GM19455 (cell line): ENCODE results near the gene CCM2.

Experiments
- ATAC-seq: cut with Tn5 transposase; IDR thresholded peaks from one replicate; pipeline ENCODE4 v1.9.1; 2021; ENCODE audit not compliant: unreplicated experiment

The CCM2 gene

DNA sequence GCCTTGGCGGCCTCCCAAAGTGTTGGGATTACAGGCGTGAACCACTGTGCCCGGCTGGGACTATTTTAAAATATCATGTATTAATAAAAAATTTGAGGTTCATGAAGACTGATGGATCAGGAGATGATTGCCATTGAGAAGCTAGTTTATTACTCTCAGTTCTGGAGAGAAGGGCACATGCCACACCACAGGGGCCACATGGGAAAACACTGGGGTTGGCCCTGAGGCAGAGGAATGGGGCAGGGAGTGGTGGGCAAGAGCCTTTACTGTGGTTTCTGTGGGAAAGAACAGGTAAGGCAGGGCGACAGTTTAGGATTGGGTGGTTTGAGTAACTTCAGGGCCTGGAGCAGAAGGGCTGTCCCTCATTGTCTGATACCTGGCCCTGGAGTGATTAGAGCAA lies 118.3 kb downstream of the CCM2 start:
- no peak for ATAC-seq

DNA sequence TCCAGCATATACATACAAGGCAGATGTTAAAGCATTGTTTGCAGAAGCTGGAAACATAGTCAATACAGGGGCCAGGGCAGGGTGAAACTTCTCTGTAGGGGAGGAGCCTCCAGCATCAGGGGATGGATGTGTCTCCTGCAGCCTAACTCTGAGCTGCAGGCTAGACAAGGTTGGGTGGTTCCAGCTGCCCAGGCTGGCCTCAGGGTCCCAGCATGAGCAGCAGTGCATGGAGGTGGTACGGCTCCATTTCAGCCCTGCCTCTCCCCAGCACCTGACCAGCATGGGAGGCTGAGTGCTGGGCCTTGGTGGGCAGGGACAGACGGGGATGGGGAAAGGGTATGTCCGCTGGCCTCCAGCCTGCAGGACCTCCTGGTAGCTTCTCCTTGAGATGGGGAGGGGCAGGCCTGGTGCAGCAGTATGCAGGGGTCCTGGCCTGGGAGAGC lies 118.9 kb downstream of the CCM2 start:
- ATAC-seq = no peak

DNA sequence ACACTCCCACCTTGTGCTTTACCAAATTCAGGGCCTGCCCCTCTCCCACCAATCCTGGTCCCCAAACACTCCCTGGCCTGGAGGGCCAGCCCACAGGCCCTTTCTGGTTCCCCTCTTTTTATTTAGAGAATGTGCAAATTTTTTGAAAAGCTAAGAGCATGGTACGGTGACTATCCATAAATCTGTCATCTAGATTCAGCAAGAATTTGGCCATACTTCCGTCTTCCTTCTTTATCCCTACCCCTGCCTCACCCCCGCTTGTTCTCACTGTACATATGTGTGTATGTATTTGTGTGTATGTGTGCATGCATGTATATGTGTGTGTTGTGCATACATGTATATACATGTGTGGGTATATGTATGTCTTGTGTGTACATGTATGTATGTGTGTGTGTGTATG lies 119.5 kb downstream of the CCM2 start:
- no peak for ATAC-seq

- no peak for ATAC-seq
Measured at GRCh38 chr7:45122975-45123860, 123.2 kb downstream of the CCM2 start.

- no peak for ATAC-seq
Measured at GRCh38 chr7:45123913-45124710, 124.1 kb downstream of the CCM2 start.

DNA sequence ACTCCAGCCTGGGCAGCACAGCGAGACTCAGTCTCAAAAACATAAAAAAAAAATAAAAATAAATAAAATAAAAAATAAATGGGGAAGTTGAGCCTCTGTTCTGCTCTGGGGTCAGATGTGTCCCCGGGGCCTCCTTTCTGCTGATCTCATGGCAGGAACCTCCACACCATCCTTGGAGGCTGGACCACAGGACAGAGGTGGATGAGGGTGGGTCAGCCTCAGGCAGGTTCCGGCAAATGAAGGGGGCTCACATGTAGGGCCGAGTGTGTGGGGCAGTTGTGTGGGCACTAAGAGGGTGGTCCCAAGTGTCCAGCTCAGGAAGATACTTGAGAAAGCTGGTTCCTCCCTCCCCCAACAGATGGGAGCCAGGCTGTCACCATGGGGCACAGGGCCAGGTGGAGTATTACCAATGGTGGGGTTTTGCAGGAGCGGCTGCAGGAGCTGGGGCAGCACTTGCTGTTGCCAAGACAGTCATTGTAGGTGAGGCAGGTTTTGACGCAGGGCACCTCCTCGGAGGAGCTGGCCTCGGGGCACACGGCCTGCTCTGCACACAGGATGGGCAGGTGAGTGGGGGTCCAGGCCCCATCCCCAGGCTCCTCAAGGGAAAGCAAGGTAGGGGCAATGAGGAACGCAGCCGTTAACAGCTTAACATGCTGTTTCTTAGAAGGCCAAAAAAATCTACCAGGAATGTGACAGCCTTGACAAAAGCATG lies 125.3 kb downstream of the CCM2 start:
- no peak for ATAC-seq
